ENCODE data around the gene SLC1A7. TPM values are rescaled to one million over a fixed set of nuclear protein-coding genes. Genes with fewer than 3 reads are reported as not detected.

Gene SLC1A7
- total and polyA plus RNA-seq, 4 donors, result 0.21 to 0.67 (median 0.43) TPM

DNA sequence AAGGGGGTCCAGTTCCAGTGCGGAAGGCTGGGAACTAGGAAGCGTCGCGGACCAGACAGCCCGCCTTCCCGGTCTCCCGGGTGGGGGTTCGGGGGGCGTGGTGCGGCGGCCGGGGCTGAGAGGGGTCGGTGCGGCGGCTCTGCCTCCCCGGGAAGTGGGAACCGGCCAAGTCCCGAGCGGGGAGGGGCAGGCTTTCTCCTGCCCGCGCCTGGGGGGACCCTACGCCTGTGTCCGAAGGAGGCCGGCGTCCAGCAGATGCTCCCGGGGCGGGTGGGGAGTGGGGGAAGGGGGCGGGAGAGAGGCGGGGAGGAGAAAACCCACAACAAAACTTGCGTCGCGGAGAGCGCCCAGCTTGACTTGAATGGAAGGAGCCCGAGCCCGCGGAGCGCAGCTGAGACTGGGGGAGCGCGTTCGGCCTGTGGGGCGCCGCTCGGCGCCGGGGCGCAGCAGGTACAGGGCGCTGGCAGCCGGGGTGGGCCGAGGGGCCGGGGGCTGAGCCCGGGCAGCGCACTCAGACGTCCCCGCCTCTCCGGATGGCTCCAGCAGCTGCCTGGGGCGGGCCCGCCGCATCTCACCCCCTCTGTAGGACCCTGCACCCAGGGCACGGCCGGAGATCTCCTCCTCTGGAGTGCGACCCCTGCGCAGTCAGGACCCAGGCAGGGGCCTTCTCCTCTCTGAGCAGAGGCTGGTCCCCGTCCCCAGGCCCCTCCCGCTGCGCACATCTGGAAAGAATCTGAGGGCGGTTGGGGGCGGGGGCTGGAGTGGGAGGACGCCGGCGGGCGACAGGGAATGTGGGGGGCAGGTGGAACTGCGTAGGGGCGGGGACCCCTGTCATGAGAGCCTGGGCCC, 80.4 kb downstream of the SLC1A7 start, which contains the start of gene PODN:
TSS of gene PODN (plus strand) at position 355 of the 849 bp plus-strand sequence. CDS start 7,643 bp downstream, outside the sequence.
- Histone ChIP-seq H3K9ac (ENCODE audit: low read depth in 1 of 2, low read length in 2 of 2) (no peak within 1 kb of the TSS), H3K9me3 (ENCODE audit: control insufficient read depth in 4 of 4, low read length in 3 of 4) (no peaks in the 10 kb centered on the region), H3K4me3 (ENCODE audit: low read depth in 1 of 3, low read length in 3 of 3) (peak within 1 kb of the TSS in 1 of 3 donors; percentile 47), H3K36me3 (ENCODE audit: control insufficient read depth in 4 of 4, insufficient read depth in 3 of 4, low read depth in 1 of 4, low read length in 3 of 4) (no peaks in the 10 kb centered on the region), H3K27ac (ENCODE audit: low read depth in 1 of 2, low read length in 2 of 2) (no peak within 1 kb of the TSS), H3K27me3 (ENCODE audit: control insufficient read depth in 4 of 4, insufficient read depth in 4 of 4, low read length in 3 of 4) (no peaks in the 10 kb centered on the region), H3K4me1 (ENCODE audit: control insufficient read depth in 4 of 4, insufficient read depth in 4 of 4, low read length in 3 of 4) (peaks cover 2 to 7% (median 3%) of the 10 kb centered on the region in 4 donors)
- WGBS, result 5% methylated on average over 73 of the region's 73 CpGs
- no peak for TF ChIP-seq ZBTB33 (IDR thresholded peaks at IDR 0.05)
- TF ChIP-seq FOXA2 (IDR thresholded peaks at IDR 0.05), result no peak
- no peak for TF ChIP-seq NR2F2 (IDR thresholded peaks at IDR 0.05)
- TF ChIP-seq RXRA (IDR thresholded peaks at IDR 0.05), result no peak
- TF ChIP-seq YY1 (IDR thresholded peaks at IDR 0.05), result no peak
- TF ChIP-seq HNF4A (conservative IDR thresholded peaks at IDR 0.05), result no peak
- TF ChIP-seq EGR1 (IDR thresholded peaks at IDR 0.05; ENCODE audit: low read depth in 2 of 2), result no peak
- no peak for TF ChIP-seq FOXA1 (IDR thresholded peaks at IDR 0.05)
- no peak for TF ChIP-seq SP1 (IDR thresholded peaks at IDR 0.05)
- DNase-seq (ENCODE audit: low spot score), result peak; percentile 34

DNA sequence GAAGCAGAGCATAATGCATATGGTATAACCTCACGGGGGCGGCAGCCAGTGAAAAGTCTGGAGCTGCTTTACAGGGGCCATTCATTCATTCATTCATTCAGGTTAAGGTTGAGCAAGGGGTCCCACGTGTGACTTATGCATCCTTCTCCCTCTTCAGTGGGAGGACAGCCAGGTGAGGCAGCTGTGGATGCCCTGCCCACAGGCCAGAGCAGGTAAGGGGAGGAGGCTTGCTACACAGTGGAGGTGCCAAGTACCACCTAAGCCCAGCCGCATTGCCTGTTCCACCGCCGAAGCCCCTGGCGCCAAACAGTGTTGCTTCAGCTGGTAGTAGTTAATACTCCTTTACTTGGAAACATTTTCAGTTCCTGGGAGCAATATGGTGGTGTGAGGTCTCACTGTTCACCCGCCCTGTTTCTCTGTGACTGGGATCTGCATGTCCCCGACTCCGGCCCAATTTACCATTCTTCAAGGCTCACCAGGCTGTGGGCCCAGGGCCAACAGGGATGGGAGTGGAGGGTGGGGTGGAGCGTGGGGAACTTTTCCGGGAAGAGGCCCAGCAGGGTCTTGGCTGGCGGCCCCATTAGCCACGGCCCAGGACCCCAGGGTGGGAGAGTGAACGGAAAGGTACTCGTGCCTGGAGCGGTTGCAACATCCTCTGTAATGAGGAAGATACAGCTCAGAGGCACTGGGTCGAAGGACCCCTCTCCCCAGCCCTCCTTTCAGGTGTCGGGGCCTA, 81.1 kb downstream of the SLC1A7 start:
- no peak for DNase-seq (ENCODE audit: low spot score)
- Histone ChIP-seq H3K4me3 (ENCODE audit: low read depth in 1 of 3, low read length in 3 of 3) (peak overlapping the region in 1 of 3 donors; percentile 47), H3K4me1 (ENCODE audit: control insufficient read depth in 4 of 4, insufficient read depth in 4 of 4, low read length in 3 of 4) (peaks cover 2 to 7% (median 3%) of the 10 kb centered on the region in 4 donors), H3K9me3 (ENCODE audit: control insufficient read depth in 4 of 4, low read length in 3 of 4) (no peaks in the 10 kb centered on the region), H3K9ac (ENCODE audit: low read depth in 1 of 2, low read length in 2 of 2) (no peak overlapping the region), H3K27me3 (ENCODE audit: control insufficient read depth in 4 of 4, insufficient read depth in 4 of 4, low read length in 3 of 4) (no peaks in the 10 kb centered on the region), H3K27ac (ENCODE audit: low read depth in 1 of 2, low read length in 2 of 2) (no peak overlapping the region), H3K36me3 (ENCODE audit: control insufficient read depth in 4 of 4, insufficient read depth in 3 of 4, low read depth in 1 of 4, low read length in 3 of 4) (no peaks in the 10 kb centered on the region)
- WGBS, result 57% methylated on average over 19 of the region's 19 CpGs
- TF ChIP-seq SP1 (IDR thresholded peaks at IDR 0.05), result no peak
- TF ChIP-seq, protein P1, sequence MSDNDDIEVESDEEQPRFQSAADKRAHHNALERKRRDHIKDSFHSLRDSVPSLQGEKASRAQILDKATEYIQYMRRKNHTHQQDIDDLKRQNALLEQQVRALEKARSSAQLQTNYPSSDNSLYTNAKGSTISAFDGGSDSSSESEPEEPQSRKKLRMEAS (IDR thresholded peaks at IDR 0.05), result no peak

GRCh38 chr1:53060579-53060978, 81.9 kb downstream of the SLC1A7 start:
- 76% methylated on average over 1 of the region's 1 CpG for WGBS
- TF ChIP-seq ZBTB33 (IDR thresholded peaks at IDR 0.05) (no peak), NR2F2 (IDR thresholded peaks at IDR 0.05) (no peak), REST (IDR thresholded peaks at IDR 0.05) (no peak), YY1 (IDR thresholded peaks at IDR 0.05) (no peak), EGR1 (IDR thresholded peaks at IDR 0.05; ENCODE audit: low read depth in 2 of 2) (no peak), HNF4G (IDR thresholded peaks at IDR 0.05) (no peak), RXRA (IDR thresholded peaks at IDR 0.05) (no peak), FOXA1 (IDR thresholded peaks at IDR 0.05) (no peak), TAF1 (conservative IDR thresholded peaks at IDR 0.05) (no peak), SP1 (IDR thresholded peaks at IDR 0.05) (no peak), FOXA2 (IDR thresholded peaks at IDR 0.05) (no peak), HNF4A (conservative IDR thresholded peaks at IDR 0.05) (no peak)
- TF ChIP-seq, protein P2, sequence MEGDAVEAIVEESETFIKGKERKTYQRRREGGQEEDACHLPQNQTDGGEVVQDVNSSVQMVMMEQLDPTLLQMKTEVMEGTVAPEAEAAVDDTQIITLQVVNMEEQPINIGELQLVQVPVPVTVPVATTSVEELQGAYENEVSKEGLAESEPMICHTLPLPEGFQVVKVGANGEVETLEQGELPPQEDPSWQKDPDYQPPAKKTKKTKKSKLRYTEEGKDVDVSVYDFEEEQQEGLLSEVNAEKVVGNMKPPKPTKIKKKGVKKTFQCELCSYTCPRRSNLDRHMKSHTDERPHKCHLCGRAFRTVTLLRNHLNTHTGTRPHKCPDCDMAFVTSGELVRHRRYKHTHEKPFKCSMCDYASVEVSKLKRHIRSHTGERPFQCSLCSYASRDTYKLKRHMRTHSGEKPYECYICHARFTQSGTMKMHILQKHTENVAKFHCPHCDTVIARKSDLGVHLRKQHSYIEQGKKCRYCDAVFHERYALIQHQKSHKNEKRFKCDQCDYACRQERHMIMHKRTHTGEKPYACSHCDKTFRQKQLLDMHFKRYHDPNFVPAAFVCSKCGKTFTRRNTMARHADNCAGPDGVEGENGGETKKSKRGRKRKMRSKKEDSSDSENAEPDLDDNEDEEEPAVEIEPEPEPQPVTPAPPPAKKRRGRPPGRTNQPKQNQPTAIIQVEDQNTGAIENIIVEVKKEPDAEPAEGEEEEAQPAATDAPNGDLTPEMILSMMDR (IDR thresholded peaks at IDR 0.05; ENCODE audit: low read depth, low read length, missing input control), result no peak
- Histone ChIP-seq H3K27me3 (ENCODE audit: control insufficient read depth in 4 of 4, insufficient read depth in 4 of 4, low read length in 3 of 4) (no peaks in the 10 kb centered on the region), H3K4me3 (ENCODE audit: low read depth in 1 of 3, low read length in 3 of 3) (no peak overlapping the region), H3K27ac (ENCODE audit: low read depth in 1 of 2, low read length in 2 of 2) (no peak overlapping the region), H3K9ac (ENCODE audit: low read depth in 1 of 2, low read length in 2 of 2) (no peak overlapping the region), H3K36me3 (ENCODE audit: control insufficient read depth in 4 of 4, insufficient read depth in 3 of 4, low read depth in 1 of 4, low read length in 3 of 4) (no peaks in the 10 kb centered on the region), H3K9me3 (ENCODE audit: control insufficient read depth in 4 of 4, low read length in 3 of 4) (no peaks in the 10 kb centered on the region), H3K4me1 (ENCODE audit: control insufficient read depth in 4 of 4, insufficient read depth in 4 of 4, low read length in 3 of 4) (peaks cover 2 to 7% (median 3%) of the 10 kb centered on the region in 4 donors)
- no peak for DNase-seq (ENCODE audit: low spot score)
